Measurements from ENCODE around the gene PCSK5. TPM values are rescaled to one million over a fixed set of nuclear protein-coding genes. Genes with fewer than 3 reads are reported as not detected.

Gene PCSK5
- total RNA-seq, 4 donors from 2014 or later: 6.5 to 24.3 (median 12.4) TPM

DNA sequence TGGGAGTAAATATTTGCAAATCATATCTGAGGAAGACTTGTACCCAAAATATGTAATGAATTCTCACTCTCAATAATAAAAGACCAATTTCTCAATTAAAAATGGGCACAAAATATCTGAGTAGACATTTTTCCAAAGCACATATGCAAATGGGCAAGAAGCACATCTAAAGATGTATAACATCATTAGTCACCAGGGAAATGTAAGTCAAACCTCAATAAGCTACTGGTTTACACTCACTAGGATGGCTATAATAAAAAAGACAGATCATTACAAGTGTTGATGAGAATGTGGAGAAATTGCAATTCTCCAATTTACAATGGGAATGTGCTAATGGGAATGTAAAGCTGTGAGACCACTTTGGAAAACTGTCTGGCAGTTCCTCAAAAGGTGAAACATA, 13.9 kb downstream of the PCSK5 start:
- H3K36me3 ChIP-seq: no peaks in the 10 kb centered on the region
- intact Hi-C loops (cut with DNase I; ENCODE audit: low total_unique reads): no loop called here
- no peak overlapping the region for H3K4me3 ChIP-seq
- no peak for DNase-seq
- no peak for TF ChIP-seq POLR2A (IDR thresholded peaks at IDR 0.05)
- TF ChIP-seq, protein P1, sequence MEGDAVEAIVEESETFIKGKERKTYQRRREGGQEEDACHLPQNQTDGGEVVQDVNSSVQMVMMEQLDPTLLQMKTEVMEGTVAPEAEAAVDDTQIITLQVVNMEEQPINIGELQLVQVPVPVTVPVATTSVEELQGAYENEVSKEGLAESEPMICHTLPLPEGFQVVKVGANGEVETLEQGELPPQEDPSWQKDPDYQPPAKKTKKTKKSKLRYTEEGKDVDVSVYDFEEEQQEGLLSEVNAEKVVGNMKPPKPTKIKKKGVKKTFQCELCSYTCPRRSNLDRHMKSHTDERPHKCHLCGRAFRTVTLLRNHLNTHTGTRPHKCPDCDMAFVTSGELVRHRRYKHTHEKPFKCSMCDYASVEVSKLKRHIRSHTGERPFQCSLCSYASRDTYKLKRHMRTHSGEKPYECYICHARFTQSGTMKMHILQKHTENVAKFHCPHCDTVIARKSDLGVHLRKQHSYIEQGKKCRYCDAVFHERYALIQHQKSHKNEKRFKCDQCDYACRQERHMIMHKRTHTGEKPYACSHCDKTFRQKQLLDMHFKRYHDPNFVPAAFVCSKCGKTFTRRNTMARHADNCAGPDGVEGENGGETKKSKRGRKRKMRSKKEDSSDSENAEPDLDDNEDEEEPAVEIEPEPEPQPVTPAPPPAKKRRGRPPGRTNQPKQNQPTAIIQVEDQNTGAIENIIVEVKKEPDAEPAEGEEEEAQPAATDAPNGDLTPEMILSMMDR (IDR thresholded peaks at IDR 0.05): no peak
- no peak overlapping the region for H3K27ac ChIP-seq
- no peaks in the 10 kb centered on the region for H3K9me3 ChIP-seq
- H3K27me3 ChIP-seq: no peaks in the 10 kb centered on the region
- H3K4me1 ChIP-seq: no peaks in the 10 kb centered on the region

GRCh38 chr9:75906531-75906930, 16.1 kb downstream of the PCSK5 start:
- H3K4me1 ChIP-seq: no peaks in the 10 kb centered on the region
- H3K4me3 ChIP-seq: no peak overlapping the region
- intact Hi-C loops (cut with DNase I; ENCODE audit: low total_unique reads): no loop called here
- no peaks in the 10 kb centered on the region for H3K36me3 ChIP-seq
- TF ChIP-seq, protein P1 (IDR thresholded peaks at IDR 0.05): no peak
- no peak for TF ChIP-seq POLR2A (IDR thresholded peaks at IDR 0.05)
- no peaks in the 10 kb centered on the region for H3K27me3 ChIP-seq
- DNase-seq: no peak
- no peak overlapping the region for H3K27ac ChIP-seq
- no peaks in the 10 kb centered on the region for H3K9me3 ChIP-seq

- Histone ChIP-seq H3K36me3 (no peaks in the 10 kb centered on the region), H3K9me3 (no peaks in the 10 kb centered on the region), H3K4me3 (no peak overlapping the region), H3K27ac (peak overlapping the region in 1 of 2 donors; percentile 28), H3K27me3 (no peaks in the 10 kb centered on the region), H3K4me1 (no peaks in the 10 kb centered on the region)
- TF ChIP-seq, protein P1 (IDR thresholded peaks at IDR 0.05): no peak
- TF ChIP-seq POLR2A (IDR thresholded peaks at IDR 0.05): no peak
- DNase-seq: no peak
- intact Hi-C loops (cut with DNase I; ENCODE audit: low total_unique reads): no loop called here
These were observed 16.9 kb downstream of the PCSK5 start for GRCh38 chr9:75907329-75907728.

DNA sequence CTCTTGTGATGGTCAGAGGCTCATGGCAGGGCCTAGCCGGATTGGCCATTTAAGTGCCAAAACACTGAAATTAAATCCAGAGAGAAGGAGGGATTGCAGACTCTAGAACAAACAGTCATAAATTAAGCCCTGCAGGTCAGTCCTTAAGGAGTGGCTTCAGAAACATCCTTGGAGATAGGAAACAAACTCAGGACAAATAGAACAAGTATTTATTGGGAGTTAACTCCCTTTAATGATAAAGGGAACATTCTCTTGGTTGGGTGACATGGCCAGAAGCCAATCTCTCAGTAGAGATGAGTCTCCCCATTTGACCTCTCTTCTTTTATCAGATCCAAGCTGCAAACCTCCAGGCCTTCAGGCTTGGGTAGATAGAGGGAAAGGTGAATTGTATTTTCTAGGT, 17.4 kb downstream of the PCSK5 start:
- intact Hi-C loops (cut with DNase I; ENCODE audit: low total_unique reads): no loop called here
- no peak for TF ChIP-seq POLR2A (IDR thresholded peaks at IDR 0.05)
- TF ChIP-seq, protein P1 (IDR thresholded peaks at IDR 0.05): no peak
- Histone ChIP-seq H3K9me3 (no peaks in the 10 kb centered on the region), H3K4me1 (no peaks in the 10 kb centered on the region), H3K4me3 (no peak overlapping the region), H3K27me3 (no peaks in the 10 kb centered on the region), H3K36me3 (no peaks in the 10 kb centered on the region), H3K27ac (peak overlapping the region; percentile 28)
- DNase-seq: no peak

DNA sequence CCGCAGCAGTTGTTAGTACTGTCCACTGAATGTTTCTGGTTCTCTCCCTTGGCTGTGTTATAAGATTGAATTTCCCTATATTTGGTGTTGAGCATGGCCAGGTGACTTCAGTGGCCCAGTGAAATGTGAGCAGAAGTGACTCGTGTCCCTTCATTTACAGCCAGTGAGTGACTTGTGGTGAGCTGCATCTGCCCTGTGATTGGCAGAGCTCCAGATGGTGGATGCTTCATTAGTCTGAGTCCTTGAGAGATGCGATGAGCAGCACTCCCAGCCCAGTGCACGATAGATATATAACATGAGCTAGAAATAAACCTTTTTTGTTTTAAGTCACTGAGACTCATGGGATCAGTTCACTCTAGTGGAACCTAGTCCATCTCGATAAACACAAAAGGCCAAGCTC, 19.3 kb downstream of the PCSK5 start:
- no peak for TF ChIP-seq POLR2A (IDR thresholded peaks at IDR 0.05)
- TF ChIP-seq, protein P1 (IDR thresholded peaks at IDR 0.05): no peak
- H3K9me3 ChIP-seq: no peaks in the 10 kb centered on the region
- H3K4me3 ChIP-seq: no peak overlapping the region
- no peaks in the 10 kb centered on the region for H3K27me3 ChIP-seq
- no peak for DNase-seq
- no peak overlapping the region for H3K27ac ChIP-seq
- H3K4me1 ChIP-seq: no peaks in the 10 kb centered on the region
- no peaks in the 10 kb centered on the region for H3K36me3 ChIP-seq
- intact Hi-C loops (cut with DNase I; ENCODE audit: low total_unique reads): no loop called here
